Measurements from ENCODE around the gene PSMD1. TPM values are rescaled to one million over a fixed set of nuclear protein-coding genes. Genes with fewer than 3 reads are reported as not detected.

Gene PSMD1
- total RNA-seq, 1 donor from 2014 or later: 87.3 TPM

- no peak for TF ChIP-seq CTCF (conservative IDR thresholded peaks at IDR 0.05; ENCODE audit: low read depth, low read length)
- H3K4me3 ChIP-seq (ENCODE audit: low read depth, low read length): no peak overlapping the region
- DNase-seq (ENCODE audit: low read depth): no peak
These were observed 60.5 kb downstream of the PSMD1 start for GRCh38 chr2:231117148-231117547.

- DNase-seq (ENCODE audit: low read depth): no peak
- H3K4me3 ChIP-seq (ENCODE audit: low read depth, low read length): no peak overlapping the region
- no peak for TF ChIP-seq CTCF (conservative IDR thresholded peaks at IDR 0.05; ENCODE audit: low read depth, low read length)
These were observed 61.4 kb downstream of the PSMD1 start for GRCh38 chr2:231117922-231118613.

- DNase-seq (ENCODE audit: low read depth): no peak
- H3K4me3 ChIP-seq (ENCODE audit: low read depth, low read length): no peak overlapping the region
- TF ChIP-seq CTCF (conservative IDR thresholded peaks at IDR 0.05; ENCODE audit: low read depth, low read length): no peak
These were observed 61.9 kb downstream of the PSMD1 start for GRCh38 chr2:231118614-231118942.

- no peak for DNase-seq (ENCODE audit: low read depth)
These were observed 66.8 kb downstream of the PSMD1 start for GRCh38 chr2:231123362-231123898.

GRCh38 chr2:231124838-231125568, 68.3 kb downstream of the PSMD1 start, which contains the start of gene HTR2B:
TSS of gene HTR2B (minus strand) at chr2:231125042. CDS start at chr2:231123764, 1,278 bp downstream.
- no peak for DNase-seq (ENCODE audit: low read depth)
- H3K4me3 ChIP-seq (ENCODE audit: low read depth, low read length): no peak within 1 kb of the TSS
- TF ChIP-seq CTCF (conservative IDR thresholded peaks at IDR 0.05; ENCODE audit: low read depth, low read length): no peak

More at GRCh38 chr2:231123362-231123898, 66.8 kb downstream of the PSMD1 start:
- TF ChIP-seq CTCF (conservative IDR thresholded peaks at IDR 0.05; ENCODE audit: low read depth, low read length): no peak
- no peak overlapping the region for H3K4me3 ChIP-seq (ENCODE audit: low read depth, low read length)

GRCh38 chr2:231126123-231126522, 69.5 kb downstream of the PSMD1 start:
- no peak for DNase-seq (ENCODE audit: low read depth)
- TF ChIP-seq CTCF (conservative IDR thresholded peaks at IDR 0.05; ENCODE audit: low read depth, low read length): no peak
- no peak overlapping the region for H3K4me3 ChIP-seq (ENCODE audit: low read depth, low read length)

Measured in epithelial cell of proximal tubule (primary cell).